Measurements from ENCODE around the gene PRKCH. TPM values are rescaled to one million over a fixed set of nuclear protein-coding genes. Genes with fewer than 3 reads are reported as not detected.

PRKCH gene
- total and polyA plus RNA-seq, 9 of the 15 experiments (the other 6 are each of a cell fraction or from before 2014, with no cell fraction given) = 0.61 to 4.4 (median 4.0) TPM

DNA sequence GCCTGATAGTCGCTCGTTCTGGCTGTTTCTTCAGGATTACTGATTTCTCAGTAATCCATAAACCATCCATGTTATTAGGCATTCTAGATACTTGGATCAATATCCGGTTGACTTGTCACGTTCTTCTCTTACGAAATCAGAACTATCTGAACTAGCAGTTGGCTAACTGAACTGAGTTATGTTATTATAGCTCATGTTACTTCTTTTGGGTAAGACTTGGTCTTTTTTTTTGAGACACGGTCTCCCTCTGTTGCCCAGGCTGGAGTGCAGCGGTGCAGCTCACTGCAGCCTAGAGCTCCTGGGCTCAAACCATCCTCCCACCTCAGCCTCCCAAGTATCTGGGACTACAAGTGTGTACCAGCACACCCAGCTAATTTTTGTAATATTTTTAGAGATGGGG lies 178.6 kb downstream of the PRKCH start:
- Histone ChIP-seq H3K27me3 (ENCODE audit: control insufficient read depth in 2 of 2, insufficient read depth in 2 of 2, low read length in 2 of 2) (no peaks in the 10 kb centered on the region), H3K27ac (ENCODE audit: extremely low read depth, low read depth, low read length) (no peak overlapping the region), H3K4me1 (replicated peaks in 1 of 2; ENCODE audit: control insufficient read depth in 2 of 2, insufficient read depth in 2 of 2, low read length in 2 of 2) (peaks cover 0 to 2% of the 10 kb centered on the region in 2 experiments; a peak in 1 of 5 replicates), H3K4me2 (ENCODE audit: insufficient read depth, low read length) (no peak overlapping the region), H4K20me1 (replicated peaks; ENCODE audit: control insufficient read depth, insufficient read depth, low read length) (no peaks in the 10 kb centered on the region), H3K9me3 (replicated peaks; ENCODE audit: control insufficient read depth, insufficient read depth, low read depth, low read length) (no peaks in the 10 kb centered on the region), H3K9me1 (ENCODE audit: control insufficient read depth, insufficient read depth, low read length) (no peaks in the 10 kb centered on the region), H3K9ac (ENCODE audit: insufficient read depth in 1 of 2, low read depth in 2 of 2, low read length in 2 of 2) (no peak overlapping the region), H3K79me2 (ENCODE audit: control insufficient read depth, insufficient read depth, low read length) (no peaks in the 10 kb centered on the region), H2AFZ (ENCODE audit: low read depth, low read length) (no peak overlapping the region), H3K36me3 (ENCODE audit: control insufficient read depth, insufficient read depth, low read length) (no peaks in the 10 kb centered on the region), H3K4me3 (no peak overlapping the region)
- FAIRE-seq (no peak), DNase-seq (ENCODE audit: extremely low read depth in 1 of 4, low spot score in 3 of 4) (no peak), ATAC-seq (no peak)
- TF ChIP-seq BRF1 (IDR thresholded peaks at IDR 0.05; ENCODE audit: borderline replicate concordance, extremely low read depth, insufficient read length) (no peak), NR2F6 (CRISPR knock-in tag; IDR thresholded peaks at IDR 0.05) (no peak), HMG20A (CRISPR knock-in tag; conservative IDR thresholded peaks at IDR 0.05) (no peak), ZNF76 (CRISPR knock-in tag; IDR thresholded peaks at IDR 0.05; ENCODE audit: borderline replicate concordance) (no peak), ZNF766 (CRISPR knock-in tag; conservative IDR thresholded peaks at IDR 0.05) (no peak), EGR1 (conservative IDR thresholded peaks at IDR 0.05) (no peak), ELF1 (tag; IDR thresholded peaks at IDR 0.05) (no peak), FOXP1 (CRISPR knock-in tag; IDR thresholded peaks at IDR 0.05) (no peak), KLF1 (tag; IDR thresholded peaks at IDR 0.05) (no peak)
- TF ChIP-seq, protein P1, sequence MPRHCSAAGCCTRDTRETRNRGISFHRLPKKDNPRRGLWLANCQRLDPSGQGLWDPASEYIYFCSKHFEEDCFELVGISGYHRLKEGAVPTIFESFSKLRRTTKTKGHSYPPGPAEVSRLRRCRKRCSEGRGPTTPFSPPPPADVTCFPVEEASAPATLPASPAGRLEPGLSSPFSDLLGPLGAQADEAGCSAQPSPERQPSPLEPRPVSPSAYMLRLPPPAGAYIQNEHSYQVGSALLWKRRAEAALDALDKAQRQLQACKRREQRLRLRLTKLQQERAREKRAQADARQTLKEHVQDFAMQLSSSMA (CRISPR knock-in tag; IDR thresholded peaks at IDR 0.05) = no peak
- TF ChIP-seq, protein P2, sequence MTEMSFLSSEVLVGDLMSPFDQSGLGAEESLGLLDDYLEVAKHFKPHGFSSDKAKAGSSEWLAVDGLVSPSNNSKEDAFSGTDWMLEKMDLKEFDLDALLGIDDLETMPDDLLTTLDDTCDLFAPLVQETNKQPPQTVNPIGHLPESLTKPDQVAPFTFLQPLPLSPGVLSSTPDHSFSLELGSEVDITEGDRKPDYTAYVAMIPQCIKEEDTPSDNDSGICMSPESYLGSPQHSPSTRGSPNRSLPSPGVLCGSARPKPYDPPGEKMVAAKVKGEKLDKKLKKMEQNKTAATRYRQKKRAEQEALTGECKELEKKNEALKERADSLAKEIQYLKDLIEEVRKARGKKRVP (CRISPR knock-in tag; IDR thresholded peaks at IDR 0.05) = no peak
- TF ChIP-seq, protein P3, sequence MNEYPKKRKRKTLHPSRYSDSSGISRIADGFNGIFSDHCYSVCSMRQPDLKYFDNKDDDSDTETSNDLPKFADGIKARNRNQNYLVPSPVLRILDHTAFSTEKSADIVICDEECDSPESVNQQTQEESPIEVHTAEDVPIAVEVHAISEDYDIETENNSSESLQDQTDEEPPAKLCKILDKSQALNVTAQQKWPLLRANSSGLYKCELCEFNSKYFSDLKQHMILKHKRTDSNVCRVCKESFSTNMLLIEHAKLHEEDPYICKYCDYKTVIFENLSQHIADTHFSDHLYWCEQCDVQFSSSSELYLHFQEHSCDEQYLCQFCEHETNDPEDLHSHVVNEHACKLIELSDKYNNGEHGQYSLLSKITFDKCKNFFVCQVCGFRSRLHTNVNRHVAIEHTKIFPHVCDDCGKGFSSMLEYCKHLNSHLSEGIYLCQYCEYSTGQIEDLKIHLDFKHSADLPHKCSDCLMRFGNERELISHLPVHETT (CRISPR knock-in tag; conservative IDR thresholded peaks at IDR 0.05 in 1 of 2, IDR thresholded peaks at IDR 0.05 in 1 of 2) = no peak
- ChIA-PET POLR2A (interaction anchor here (0.7 kb wide), 1 partner anchor 221 kb away, joined by 3 read pairs; no protein-coding TSS in a partner anchor), CTCF (ENCODE audit: low intra/inter-chr PET ratio) (no interaction called here)
- BruUV-seq (replicated peaks) = no TSS peak
- intact Hi-C loops (cut with micrococcal nuclease) = no loop called here
- 51% methylated on average over 7 of the region's 7 CpGs for WGBS (ENCODE audit: insufficient coverage, low coverage, missing lambda C conversion rate)
- in situ Hi-C loops (cut with MboI) = no loop called here
